Globus pallidus (tissue), 1 donor: Measurements from ENCODE around the gene ARHGAP30.
A peak's percentile ranks its signal among the peaks of the same experiment; 100 is the strongest.
"Not testable (repeated sequence)": the region's sequence is repeated elsewhere in the genome, so short reads cannot be mapped to it uniquely, and the experiment has no call there.

Experiments
- DNase-seq: peaks from one replicate; pipeline ENCODE4 v3.0.0-alpha.2; 2015; ENCODE audit warnings: low spot score

ARHGAP30 gene

GRCh38 chr1:161068306-161069234 is 1.1 kb downstream of the ARHGAP30 start:
- peak; percentile 67 for DNase-seq

GRCh38 chr1:161066694-161067093 is 3.0 kb downstream of the ARHGAP30 start:
- DNase-seq = no peak

GRCh38 chr1:161065681-161066080 is 4.0 kb downstream of the ARHGAP30 start:
- not testable (repeated sequence) for DNase-seq

GRCh38 chr1:161063936-161064335 is 5.8 kb downstream of the ARHGAP30 start:
- DNase-seq = not testable (repeated sequence)

GRCh38 chr1:161061419-161061818 is 8.3 kb downstream of the ARHGAP30 start:
- DNase-seq = no peak

GRCh38 chr1:161059293-161059692 is 10.4 kb downstream of the ARHGAP30 start:
- no peak for DNase-seq

GRCh38 chr1:161054805-161055204 is 14.9 kb downstream of the ARHGAP30 start:
- no peak for DNase-seq

GRCh38 chr1:161054232-161054631 is 15.5 kb downstream of the ARHGAP30 start:
- DNase-seq = no peak

- DNase-seq = no peak
Observed at GRCh38 chr1:161052899-161053298, 16.8 kb downstream of the ARHGAP30 start.

- DNase-seq = no peak
Observed at GRCh38 chr1:161051219-161051618, 18.5 kb downstream of the ARHGAP30 start.

- no peak for DNase-seq
Observed at GRCh38 chr1:161048949-161049722, 20.6 kb downstream of the ARHGAP30 start.

GRCh38 chr1:161047436-161048420 is 22.0 kb downstream of the ARHGAP30 start:
- DNase-seq = no peak

- DNase-seq = peak; percentile 24
Observed at GRCh38 chr1:161046605-161047228, 23.0 kb downstream of the ARHGAP30 start.

GRCh38 chr1:161045736-161046604 is 23.7 kb downstream of the ARHGAP30 start, which contains the start of gene USF1:
Gene USF1, minus strand, starts transcription at chr1:161045977. Its CDS starts 2,702 bp downstream, at chr1:161043275.
- peak; percentile 95 for DNase-seq

- DNase-seq = peak; percentile 65
Observed at GRCh38 chr1:161044908-161045735, 24.6 kb downstream of the ARHGAP30 start.

- no peak for DNase-seq
Observed at GRCh38 chr1:161044535-161044907, 25.2 kb downstream of the ARHGAP30 start.

GRCh38 chr1:161039546-161039945 is 30.1 kb downstream of the ARHGAP30 start:
- DNase-seq = no peak

- DNase-seq = no peak
Observed at GRCh38 chr1:161039154-161039545, 30.5 kb downstream of the ARHGAP30 start.

- DNase-seq = no peak
Observed at GRCh38 chr1:161038523-161039153, 31.1 kb downstream of the ARHGAP30 start, which contains the start of gene TSTD1. Gene TSTD1, minus strand, starts transcription at chr1:161038964. Its CDS starts 75 bp downstream, at chr1:161038889.
